Panc1 (cell line): ENCODE data around the gene MRGPRF. TPM values are rescaled to one million over a fixed set of nuclear protein-coding genes. Genes with fewer than 3 reads are reported as not detected.

ENCODE experiments used
- ATAC-seq: fragments of 200-7000 bp; cut with Tn5 transposase; 2 replicates; pipeline ENCODE4 v1.9.1; 2020; ENCODE audit warnings: mild to moderate bottlenecking, moderate library complexity
- BruUV-seq: library from RNA; stranded (reverse); fragments of 400-500 nt; replicated peaks from 2 replicates; lab custom pipeline; 2021; lab: Mats Ljungman, UMichigan
- CTCF ChIA-PET: fragments of 300-600 bp; sonication (Branson Sonifier 250); formaldehyde crosslinking; loops from one replicate; lab custom pipeline; 2022; ENCODE audit warnings: antibody characterized with exemption; lab: Charles Lee
- POLR2A ChIA-PET: fragments of 300-600 bp; sonication (Branson Sonifier 250); formaldehyde crosslinking; loops from one replicate; lab custom pipeline; 2022; ENCODE audit warnings: antibody characterized with exemption; lab: Charles Lee
- DNase-seq: peaks from one replicate; pipeline ENCODE4 v3.0.0-alpha.2; 2010; ENCODE audit warnings: low read depth, low spot score
- H3K27ac ChIP-seq: 2 replicates; pipeline ENCODE4 v1.5.1; 2011; ENCODE audit warnings: mild to moderate bottlenecking, low read length, inconsistent platforms
- H3K27me3 ChIP-seq: fragments of 200-500 bp; sonication (Bioruptor generic); 2 replicates; pipeline ENCODE4 v1.6.0; 2014; ENCODE audit warnings: low read length, inconsistent platforms; ENCODE audit not compliant: control insufficient read depth, insufficient read depth
- H3K36me3 ChIP-seq: fragments of 200-500 bp; sonication (Bioruptor generic); 2 replicates; pipeline ENCODE4 v1.5.1; 2014; ENCODE audit warnings: inconsistent platforms, mild to moderate bottlenecking, low read length, moderate library complexity; ENCODE audit not compliant: control insufficient read depth, insufficient read depth
- H3K4me1 ChIP-seq: 2 replicates; pipeline ENCODE4 v1.5.1; 2011; ENCODE audit warnings: inconsistent platforms, mild to moderate bottlenecking, low read length, moderate library complexity; ENCODE audit not compliant: control insufficient read depth, insufficient read depth
- H3K4me3 ChIP-seq, 2 experiments: 2 replicates each; pipeline ENCODE4 v1.5.1; 2011 to 2012; ENCODE audit warnings: low read depth in 2 of 2, low read length in 2 of 2, mild to moderate bottlenecking in 2 of 2, inconsistent platforms in 1 of 2, moderate library complexity in 1 of 2
- H3K9me3 ChIP-seq: fragments of 200-500 bp; sonication (Bioruptor generic); 2 replicates; pipeline ENCODE4 v1.5.1; 2014; ENCODE audit warnings: low read depth, mild to moderate bottlenecking, inconsistent platforms, low read length, moderate library complexity; ENCODE audit not compliant: control insufficient read depth, insufficient read depth
- POLR2AphosphoS5 ChIP-seq: IDR thresholded peaks from 2 replicates; pipeline ENCODE4 v1.6.1; 2012; ENCODE audit warnings: mild to moderate bottlenecking, low read depth, low read length, moderate library complexity
- REST ChIP-seq, 2 experiments: IDR thresholded peaks; 2 replicates each; pipeline ENCODE4 v1.6.1; 2011 to 2012; ENCODE audit warnings: low read depth in 2 of 2, control low read depth in 1 of 2, low read length in 1 of 2, mild to moderate bottlenecking in 1 of 2, moderate library complexity in 1 of 2; ENCODE audit not compliant: insufficient read depth in 1 of 2
- SIN3A ChIP-seq: IDR thresholded peaks from 2 replicates; pipeline ENCODE4 v1.6.1; 2012; ENCODE audit warnings: low read depth, mild to moderate bottlenecking, low read length, moderate library complexity, borderline replicate concordance; ENCODE audit not compliant: insufficient read depth
- TCF7L2 ChIP-seq: IDR thresholded peaks from 2 replicates; pipeline ENCODE4 v1.6.1; 2011; ENCODE audit warnings: mild to moderate bottlenecking, low read depth, low read length, inconsistent platforms
- in situ Hi-C: cut with HindIII; loops from 2 replicates; pipeline ENCODE4 v1.10.0; 2016; ENCODE audit warnings: low sequenced_read_pairs, low pct_unique_long_range_greater_than_20kb
- intact Hi-C: fragments of 100-400 bp; cut with micrococcal nuclease; formaldehyde crosslinking; loops from one replicate; pipeline ENCODE4 v1.10.0; 2022; ENCODE audit not compliant: unreplicated experiment
- total RNA-seq: library from RNA; stranded (reverse); gene quantifications from one replicate; pipeline ENCODE4 v1.2.1, GENCODE V29; 2021; ENCODE audit not compliant: unreplicated experiment
- TF ChIP-seq, protein P1 (sequence below): fragments of 450-650 bp; IDR thresholded peaks from 2 replicates; pipeline ENCODE4 v1.5.1; 2017; ENCODE audit warnings: mild to moderate bottlenecking

MRGPRF gene
- total RNA-seq, 1 experiment from 2014 or later = 0.36 TPM

DNA sequence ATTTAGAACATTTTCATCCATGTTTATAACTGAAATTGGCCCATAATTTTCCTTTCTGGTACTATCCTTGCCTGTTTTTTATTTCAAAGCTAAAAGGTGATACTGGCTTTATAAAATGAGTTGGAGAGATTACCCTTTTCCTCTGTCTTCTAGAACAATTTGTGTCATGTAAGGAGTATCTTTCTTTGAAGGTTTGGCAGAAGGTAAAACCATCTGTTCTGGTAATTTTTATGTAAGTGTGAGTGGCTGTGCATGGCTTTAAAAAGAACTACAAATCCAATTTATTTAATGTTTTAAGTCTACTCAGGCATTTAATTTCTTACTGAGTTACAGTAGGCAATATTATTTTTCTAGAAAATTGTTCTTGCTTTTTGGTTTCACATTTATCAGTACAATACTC lies 24.6 kb downstream of the MRGPRF start:
- POLR2A ChIA-PET = no interaction called here
- no peaks in the 10 kb centered on the region; the same call in 1 of the 2 replicates for H3K9me3 ChIP-seq
- CTCF ChIA-PET = no interaction called here
- H3K27me3 ChIP-seq = peaks cover 4% of the 10 kb centered on the region; the same call in 1 of the 2 replicates
- ATAC-seq = no peak
- in situ Hi-C loops (no loop called here), intact Hi-C loops (no loop called here)
- 0 out of 2 replicates have a peak, but pooled peaks cover 2% of the 10 kb centered on the region for H3K4me1 ChIP-seq
- H3K36me3 ChIP-seq = no peaks in the 10 kb centered on the region
- TF ChIP-seq, protein P1, sequence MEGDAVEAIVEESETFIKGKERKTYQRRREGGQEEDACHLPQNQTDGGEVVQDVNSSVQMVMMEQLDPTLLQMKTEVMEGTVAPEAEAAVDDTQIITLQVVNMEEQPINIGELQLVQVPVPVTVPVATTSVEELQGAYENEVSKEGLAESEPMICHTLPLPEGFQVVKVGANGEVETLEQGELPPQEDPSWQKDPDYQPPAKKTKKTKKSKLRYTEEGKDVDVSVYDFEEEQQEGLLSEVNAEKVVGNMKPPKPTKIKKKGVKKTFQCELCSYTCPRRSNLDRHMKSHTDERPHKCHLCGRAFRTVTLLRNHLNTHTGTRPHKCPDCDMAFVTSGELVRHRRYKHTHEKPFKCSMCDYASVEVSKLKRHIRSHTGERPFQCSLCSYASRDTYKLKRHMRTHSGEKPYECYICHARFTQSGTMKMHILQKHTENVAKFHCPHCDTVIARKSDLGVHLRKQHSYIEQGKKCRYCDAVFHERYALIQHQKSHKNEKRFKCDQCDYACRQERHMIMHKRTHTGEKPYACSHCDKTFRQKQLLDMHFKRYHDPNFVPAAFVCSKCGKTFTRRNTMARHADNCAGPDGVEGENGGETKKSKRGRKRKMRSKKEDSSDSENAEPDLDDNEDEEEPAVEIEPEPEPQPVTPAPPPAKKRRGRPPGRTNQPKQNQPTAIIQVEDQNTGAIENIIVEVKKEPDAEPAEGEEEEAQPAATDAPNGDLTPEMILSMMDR = no peak
- no peak for TF ChIP-seq POLR2AphosphoS5
- no peak overlapping the region for H3K27ac ChIP-seq
- BruUV-seq = no TSS peak
- no peak overlapping the region for H3K4me3 ChIP-seq
- DNase-seq = no peak

DNA sequence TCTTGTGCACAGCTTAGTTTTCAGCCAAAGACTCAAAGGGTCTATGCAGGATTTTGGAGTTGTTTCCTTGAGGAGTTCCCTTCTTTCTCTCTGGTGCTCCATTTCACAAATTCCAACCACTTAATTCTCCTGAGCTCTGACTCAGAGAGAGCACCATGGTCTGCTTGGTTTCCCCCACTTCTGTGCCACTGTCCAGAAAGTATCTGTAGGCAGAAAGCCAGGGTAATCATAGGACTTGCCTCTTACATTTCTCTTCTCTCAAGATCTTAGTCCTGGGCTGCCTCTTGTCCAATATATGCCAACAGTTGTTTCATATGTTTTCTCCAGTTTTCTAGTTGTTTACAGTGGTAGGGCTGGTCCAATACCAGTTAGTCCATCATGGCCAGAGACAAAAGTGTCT lies 25.8 kb downstream of the MRGPRF start:
- no peak overlapping the region for H3K27ac ChIP-seq
- no peaks in the 10 kb centered on the region for H3K4me1 ChIP-seq
- no peaks in the 10 kb centered on the region; the same call in 1 of the 2 replicates for H3K9me3 ChIP-seq
- H3K27me3 ChIP-seq = peaks cover 4% of the 10 kb centered on the region; the same call in 1 of the 2 replicates
- POLR2A ChIA-PET = no interaction called here
- no peak overlapping the region for H3K4me3 ChIP-seq
- ATAC-seq = no peak
- in situ Hi-C loops = no loop called here
- TF ChIP-seq SIN3A (no peak), REST (IDR thresholded peaks at IDR 0.05; ENCODE audit: insufficient read depth in 1 of 2, low read depth in 2 of 2, low read length in 1 of 2) (no peak)
- BruUV-seq = no TSS peak
- H3K36me3 ChIP-seq = no peaks in the 10 kb centered on the region
- CTCF ChIA-PET = no interaction called here
- DNase-seq = no peak
- intact Hi-C loops = no loop called here

DNA sequence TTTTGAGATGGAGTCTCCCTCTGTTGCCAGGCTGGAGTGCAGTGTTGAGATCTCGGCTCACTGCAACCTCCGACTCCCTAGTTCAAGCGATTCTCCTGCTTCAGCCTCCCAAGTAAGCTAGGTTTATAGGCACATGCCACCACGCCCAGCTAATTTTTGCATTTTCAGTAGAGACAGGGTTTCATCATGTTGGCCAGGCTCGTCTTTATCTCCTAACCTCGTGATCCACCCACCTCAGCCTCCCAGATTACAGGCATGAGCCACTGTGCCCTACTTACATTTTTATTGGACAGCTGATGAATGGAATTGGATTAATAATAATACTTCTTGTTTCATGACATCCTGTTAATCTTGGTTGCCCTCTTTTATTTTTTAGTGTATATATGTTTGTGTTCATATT lies 29.2 kb downstream of the MRGPRF start:
- TF ChIP-seq POLR2AphosphoS5 (no peak), TCF7L2 (no peak), SIN3A (no peak), REST (IDR thresholded peaks at IDR 0.05; ENCODE audit: insufficient read depth in 1 of 2, low read depth in 2 of 2, low read length in 1 of 2) (no peak)
- TF ChIP-seq, protein P1 = no peak
- Histone ChIP-seq H3K4me3 (no peak overlapping the region), H3K27ac (no peak overlapping the region), H3K36me3 (no peaks in the 10 kb centered on the region), H3K9me3 (no peaks in the 10 kb centered on the region; the same call in 1 of the 2 replicates), H3K4me1 (no peaks in the 10 kb centered on the region), H3K27me3 (peaks cover 2% of the 10 kb centered on the region; the same call in 1 of the 2 replicates)
- ChIA-PET POLR2A (no interaction called here), CTCF (no interaction called here)
- intact Hi-C loops (no loop called here), in situ Hi-C loops (no loop called here)
- BruUV-seq = no TSS peak
- ATAC-seq (no peak), DNase-seq (no peak)
